CD4-positive, CD25-positive, alpha-beta regulatory T cell (primary cell): Measurements from ENCODE around the gene ETS2. TPM values are rescaled to one million over a fixed set of nuclear protein-coding genes. Genes with fewer than 3 reads are reported as not detected.

ENCODE experiments used
- ATAC-seq, 2 donors: fragments of 150-1000 bp; cut with Tn5 transposase; one replicate each; pipeline ENCODE4 v1.10.0; 2021; ENCODE audit warnings: low read depth in 2 of 2, moderate number of reproducible peaks in 2 of 2, moderate library complexity in 1 of 2
- DNase-seq, 3 donors: peaks; one replicate each; pipeline versions ENCODE4 v3.0.0 to v3.0.0-alpha.2; 2012 to 2022; ENCODE audit warnings: mixed read lengths in 1 of 3
- H3K27ac ChIP-seq: one replicate; pipeline ENCODE4 v1.7.0; 2013; ENCODE audit warnings: mild to moderate bottlenecking, low read length; ENCODE audit not compliant: insufficient read depth, poor library complexity, severe bottlenecking
- H3K27me3 ChIP-seq: one replicate; pipeline ENCODE4 v1.7.0; 2013; ENCODE audit warnings: low read length; ENCODE audit not compliant: control insufficient read depth, insufficient read depth
- H3K36me3 ChIP-seq: one replicate; pipeline ENCODE4 v1.7.0; 2013; ENCODE audit warnings: mild to moderate bottlenecking, low read length, moderate library complexity; ENCODE audit not compliant: control insufficient read depth, insufficient read depth
- H3K4me1 ChIP-seq: 2 replicates; pipeline ENCODE4 v1.7.0; 2013; ENCODE audit warnings: mild to moderate bottlenecking, low read length; ENCODE audit not compliant: insufficient read depth, control insufficient read depth, poor library complexity, severe bottlenecking
- H3K4me3 ChIP-seq: one replicate; pipeline ENCODE4 v1.7.0; 2013; ENCODE audit warnings: low read depth, mild to moderate bottlenecking, low read length, moderate library complexity
- H3K9me3 ChIP-seq, 2 experiments: 1 replicate in 1 of 2; 2 replicates in 1 of 2; pipeline ENCODE4 v1.7.0; 2013; ENCODE audit warnings: low read length in 2 of 2, mild to moderate bottlenecking in 1 of 2, moderate library complexity in 1 of 2; ENCODE audit not compliant: control insufficient read depth in 2 of 2
- H3K27ac Mint-ChIP-seq, 3 donors: one replicate each; pipeline ENCODE4 v1.8.0; 2020 to 2022; ENCODE audit warnings: mild to moderate bottlenecking in 3 of 3, mixed read lengths in 3 of 3, moderate library complexity in 2 of 3
- H3K27me3 Mint-ChIP-seq: one replicate; pipeline ENCODE4 v1.8.0; 2022; ENCODE audit warnings: mild to moderate bottlenecking, mixed read lengths
- H3K36me3 Mint-ChIP-seq: one replicate; pipeline ENCODE4 v1.8.0; 2020; ENCODE audit warnings: mixed read lengths
- H3K4me1 Mint-ChIP-seq, 4 donors: one replicate each; pipeline ENCODE4 v1.8.0; 2020 to 2022; ENCODE audit warnings: mixed read lengths in 4 of 4, mild to moderate bottlenecking in 1 of 4
- H3K4me3 Mint-ChIP-seq, 4 donors: one replicate each; pipeline ENCODE4 v1.8.0; 2020 to 2022; ENCODE audit warnings: mild to moderate bottlenecking in 4 of 4, mixed read lengths in 4 of 4, moderate library complexity in 3 of 4
- H3K9me3 Mint-ChIP-seq, 7 donors: one replicate each; pipeline ENCODE4 v1.8.0; 2020 to 2022; ENCODE audit warnings: mixed read lengths in 7 of 7, mild to moderate bottlenecking in 3 of 7, moderate library complexity in 2 of 7
- polyA plus RNA-seq, 4 donors: library from polyadenylated mRNA; unstranded; fragments of 300-500 nt; fragmentation: Illumina TruSeq; gene quantifications; one replicate each; pipeline ENCODE4 v1.2.3, GENCODE V29; 2021
- total RNA-seq: library from RNA; stranded (reverse); gene quantifications from one replicate; pipeline ENCODE4 v1.2.3, GENCODE V29; 2022

Gene ETS2
- total and polyA plus RNA-seq, 5 donors from 2014 or later = 2.6 to 12.3 (median 5.1) TPM

DNA sequence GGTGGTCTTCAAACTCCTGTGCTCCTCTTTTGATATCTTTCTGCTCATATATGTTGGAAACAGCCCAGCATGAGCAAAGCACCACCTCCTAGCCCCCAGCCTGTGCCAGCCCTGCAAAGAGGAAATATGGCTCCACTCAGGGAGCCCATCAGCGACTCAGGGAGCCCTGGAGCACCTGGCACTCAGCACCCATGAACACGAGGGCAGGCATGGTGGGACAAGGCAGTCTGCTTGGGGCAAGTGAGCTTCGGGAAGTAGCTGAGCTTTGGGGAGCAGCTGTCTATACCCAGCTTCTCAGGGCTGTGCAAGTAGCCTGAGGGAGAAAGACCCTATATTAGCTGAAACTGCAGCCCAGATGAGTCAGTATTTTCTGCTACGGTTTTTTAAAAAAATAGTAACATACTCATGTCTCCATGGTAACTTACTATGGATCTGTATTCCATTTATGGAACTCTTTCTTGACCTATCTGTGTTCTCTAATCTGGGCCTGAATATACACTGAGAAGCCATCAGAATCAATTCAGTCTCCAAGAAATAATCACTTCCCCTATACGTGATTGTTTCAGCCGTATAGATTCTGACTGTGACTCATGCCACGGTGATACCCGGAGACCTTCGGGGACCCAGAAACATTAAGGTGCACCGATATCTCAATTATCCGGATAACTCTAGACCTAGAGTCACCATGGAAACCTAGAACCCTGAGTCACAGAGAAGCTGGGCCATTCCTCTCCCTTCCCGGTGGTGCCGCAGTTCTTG lies 1.5 kb upstream of the ETS2 start:
- Histone ChIP-seq H3K4me1 (peaks cover 24% of the 10 kb centered on the region), H3K9me3 (no peaks in the 10 kb centered on the region), H3K27ac (no peak overlapping the region), H3K4me3 (peak overlapping the region; percentile 73), H3K36me3 (no peaks in the 10 kb centered on the region), H3K27me3 (peaks cover 2% of the 10 kb centered on the region)
- Mint-ChIP-seq H3K4me3 (peak overlapping the region; percentile 85 to 92 (median 88)), H3K27ac (peak overlapping the region in 2 of 3 donors; percentile 3 to 69), H3K36me3 (no peaks in the 10 kb centered on the region), H3K4me1 (peaks cover 5 to 29% (median 25%) of the 10 kb centered on the region in 4 donors), H3K27me3 (peaks cover 8% of the 10 kb centered on the region), H3K9me3 (peaks cover 0 to 5% (median 0%) of the 10 kb centered on the region in 7 donors)
- DNase-seq (no peak), ATAC-seq (no peak)

DNA sequence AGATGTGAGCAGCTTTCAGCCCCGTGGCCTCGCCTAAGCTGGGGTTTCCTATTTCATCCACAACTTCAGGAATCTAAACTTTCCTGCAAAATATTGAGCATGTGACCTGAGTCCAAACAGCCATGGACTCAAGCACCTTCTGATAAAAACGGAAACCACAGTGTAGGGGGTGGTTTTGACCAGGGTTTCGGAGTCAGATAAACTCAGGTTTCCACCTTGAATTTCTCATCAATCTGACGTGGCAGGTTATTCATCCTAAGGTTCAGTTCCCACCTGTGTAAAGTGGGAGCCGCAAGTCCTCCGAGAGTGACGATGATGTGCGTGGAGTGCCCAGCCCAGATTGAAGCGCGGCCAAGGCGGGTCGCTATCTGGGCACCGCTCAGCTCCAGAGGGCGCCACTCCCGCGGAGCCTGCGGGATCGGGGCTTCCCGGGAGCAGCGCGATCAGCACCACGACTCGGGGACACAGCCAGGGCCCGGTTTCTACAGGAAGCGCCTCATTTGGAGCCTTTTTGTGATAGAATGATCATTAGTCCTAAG lies 871 bp upstream of the ETS2 start:
- Mint-ChIP-seq H3K36me3 (peaks cover 2% of the 10 kb centered on the region), H3K27me3 (peaks cover 8% of the 10 kb centered on the region), H3K9me3 (peaks cover 0 to 5% (median 0%) of the 10 kb centered on the region in 7 donors), H3K27ac (peak overlapping the region in 2 of 3 donors; percentile 3 to 69), H3K4me3 (peak overlapping the region; percentile 85 to 92 (median 88)), H3K4me1 (peaks cover 5 to 30% (median 25%) of the 10 kb centered on the region in 4 donors)
- Histone ChIP-seq H3K4me1 (peaks cover 24% of the 10 kb centered on the region), H3K27me3 (peaks cover 2% of the 10 kb centered on the region), H3K36me3 (no peaks in the 10 kb centered on the region), H3K9me3 (no peaks in the 10 kb centered on the region), H3K27ac (peak overlapping the region; percentile 65), H3K4me3 (peak overlapping the region; percentile 73)
- ATAC-seq (no peak), DNase-seq (no peak)

DNA sequence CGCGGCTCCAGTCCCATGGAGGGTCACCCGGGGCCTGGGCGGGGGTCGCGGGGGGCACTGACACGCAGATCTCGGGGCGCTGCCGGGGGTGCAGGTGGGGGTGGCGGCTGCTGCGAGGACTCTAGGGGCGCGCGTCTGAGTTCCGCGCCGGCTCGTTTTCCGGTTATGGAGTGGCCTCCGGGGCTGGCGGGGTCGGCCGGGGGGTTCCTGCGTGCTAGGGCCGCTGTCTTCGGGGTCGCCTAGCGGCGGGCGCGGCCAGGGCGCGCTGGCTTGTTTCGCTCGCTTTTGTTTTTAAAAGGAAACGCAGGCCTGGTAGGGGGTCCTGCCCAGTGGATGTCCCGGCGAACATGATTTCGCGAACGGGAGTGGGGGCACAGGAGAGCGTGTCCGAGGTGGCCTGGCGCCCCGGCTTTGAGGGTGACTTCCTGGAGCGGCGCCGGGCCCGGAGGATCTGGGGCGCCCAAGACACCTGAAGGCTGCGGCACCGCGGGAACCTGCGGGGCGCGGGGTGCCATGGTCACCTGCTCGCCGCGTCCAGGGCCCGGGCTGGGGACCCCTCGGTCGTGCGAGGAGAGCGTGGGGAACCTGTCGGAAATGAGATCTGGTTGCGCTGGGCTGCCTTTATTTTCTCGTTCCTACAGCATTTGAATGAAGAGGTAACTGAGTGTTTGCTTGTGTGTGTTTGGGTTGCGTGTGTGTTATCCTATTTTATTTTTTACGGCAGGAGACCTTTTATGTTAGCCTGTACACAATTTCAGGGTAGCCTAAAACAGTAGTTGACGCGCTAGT lies 618 bp downstream of the ETS2 start:
- H3K4me1 Mint-ChIP-seq = peaks cover 5 to 30% (median 28%) of the 10 kb centered on the region in 4 donors
- peak overlapping the region; percentile 82 to 88 (median 88) for H3K27ac Mint-ChIP-seq
- Histone ChIP-seq H3K4me1 (peaks cover 24% of the 10 kb centered on the region), H3K9me3 (no peaks in the 10 kb centered on the region), H3K36me3 (no peaks in the 10 kb centered on the region), H3K27ac (peak overlapping the region; percentile 65), H3K27me3 (peaks cover 2% of the 10 kb centered on the region), H3K4me3 (peak overlapping the region; percentile 80)
- DNase-seq (peak; percentile 13 to 43 (median 29)), ATAC-seq (peak; percentile 21 to 36)
- H3K4me3 Mint-ChIP-seq = peak overlapping the region; percentile 87 to 94 (median 93)
- H3K27me3 Mint-ChIP-seq = peaks cover 8% of the 10 kb centered on the region
- H3K36me3 Mint-ChIP-seq = peaks cover 12% of the 10 kb centered on the region
- peaks cover 0 to 3% (median 0%) of the 10 kb centered on the region in 7 donors for H3K9me3 Mint-ChIP-seq

DNA sequence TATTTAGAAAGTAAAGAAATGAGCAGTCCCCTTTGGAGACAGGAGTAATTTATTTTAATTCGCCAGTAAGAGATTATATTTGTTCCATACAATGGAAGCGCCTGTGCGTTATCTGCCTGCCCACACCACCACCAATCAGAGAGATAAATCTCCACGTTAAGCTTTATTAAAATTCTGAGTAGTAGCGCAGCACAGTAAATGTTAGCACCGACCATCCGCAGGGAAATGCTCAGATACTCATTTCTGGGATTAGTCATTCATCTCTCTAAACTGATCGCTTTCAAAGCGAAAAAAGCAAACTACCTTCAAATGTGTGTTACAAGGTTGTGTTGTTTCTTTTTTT lies 1.2 kb downstream of the ETS2 start:
- H3K27me3 ChIP-seq = peaks cover 2% of the 10 kb centered on the region
- H3K9me3 Mint-ChIP-seq = peaks cover 0 to 3% (median 0%) of the 10 kb centered on the region in 7 donors
- no peaks in the 10 kb centered on the region for H3K9me3 ChIP-seq
- peaks cover 24% of the 10 kb centered on the region for H3K4me1 ChIP-seq
- peaks cover 8% of the 10 kb centered on the region for H3K27me3 Mint-ChIP-seq
- H3K4me3 ChIP-seq = peak overlapping the region; percentile 80
- H3K27ac ChIP-seq = peak overlapping the region; percentile 65
- DNase-seq (peak in 1 of 3 donors; percentile 9), ATAC-seq (no peak)
- peak overlapping the region; percentile 82 to 88 (median 88) for H3K27ac Mint-ChIP-seq
- peaks cover 5 to 30% (median 28%) of the 10 kb centered on the region in 4 donors for H3K4me1 Mint-ChIP-seq
- H3K36me3 Mint-ChIP-seq = peaks cover 12% of the 10 kb centered on the region
- H3K4me3 Mint-ChIP-seq = peak overlapping the region; percentile 87 to 94 (median 93)
- H3K36me3 ChIP-seq = no peaks in the 10 kb centered on the region

DNA sequence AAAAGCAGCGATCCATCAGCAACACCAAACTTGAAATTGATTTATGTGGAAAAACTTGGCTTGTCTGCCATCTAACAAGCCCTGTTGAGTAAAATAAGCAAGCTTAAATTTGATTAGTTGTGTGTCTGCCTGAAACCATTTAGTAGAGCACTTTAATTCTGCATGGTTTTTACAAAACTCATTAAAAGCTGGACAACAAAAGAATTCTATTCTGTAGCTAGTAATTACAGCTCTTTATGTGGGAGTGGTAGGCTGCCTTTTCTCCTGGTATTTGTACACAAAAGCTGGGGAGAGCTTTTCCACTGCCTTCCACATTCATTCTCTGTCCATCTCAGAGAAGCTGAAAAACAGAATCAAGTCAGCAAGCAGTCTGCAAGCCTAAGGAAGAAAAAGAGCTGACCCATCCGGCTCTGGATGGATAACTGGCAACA lies 1.7 kb downstream of the ETS2 start:
- Histone ChIP-seq H3K36me3 (no peaks in the 10 kb centered on the region), H3K9me3 (no peaks in the 10 kb centered on the region), H3K27me3 (peaks cover 2% of the 10 kb centered on the region), H3K4me3 (peak overlapping the region; percentile 22), H3K27ac (no peak overlapping the region), H3K4me1 (peaks cover 24% of the 10 kb centered on the region)
- Mint-ChIP-seq H3K36me3 (peaks cover 12% of the 10 kb centered on the region), H3K4me3 (peak overlapping the region; percentile 87 to 94 (median 93)), H3K9me3 (peaks cover 0 to 3% (median 0%) of the 10 kb centered on the region in 7 donors), H3K4me1 (peaks cover 5 to 30% (median 28%) of the 10 kb centered on the region in 4 donors), H3K27ac (peak overlapping the region; percentile 9 to 88 (median 56)), H3K27me3 (peaks cover 8% of the 10 kb centered on the region)
- ATAC-seq = no peak
- DNase-seq = no peak

DNA sequence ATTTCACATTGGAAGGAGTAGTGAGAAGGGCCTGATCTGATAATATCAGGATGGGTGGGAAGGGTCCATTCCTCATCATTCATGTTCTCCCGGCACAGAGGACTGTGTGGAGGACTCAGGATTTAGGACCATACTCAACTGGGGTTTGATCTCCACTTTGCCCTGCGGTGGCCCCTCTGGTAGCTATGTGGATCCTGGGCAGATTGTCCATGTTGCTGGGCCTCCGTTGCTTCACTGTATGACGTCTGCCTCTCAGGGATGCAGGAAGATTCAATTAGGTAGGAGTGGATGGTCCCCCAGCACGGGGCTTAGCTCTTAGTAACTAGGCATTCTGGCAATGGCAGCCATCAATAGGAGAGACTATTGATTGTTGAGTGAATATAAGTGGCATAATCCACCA lies 2.3 kb downstream of the ETS2 start:
- Mint-ChIP-seq H3K4me1 (peaks cover 5 to 30% (median 28%) of the 10 kb centered on the region in 4 donors), H3K9me3 (peaks cover 0 to 3% (median 0%) of the 10 kb centered on the region in 7 donors), H3K36me3 (peaks cover 14% of the 10 kb centered on the region), H3K27ac (peak overlapping the region; percentile 9 to 57 (median 56)), H3K27me3 (peaks cover 8% of the 10 kb centered on the region), H3K4me3 (peak overlapping the region in 3 of 4 donors; percentile 45 to 94 (median 92))
- no peaks in the 10 kb centered on the region for H3K36me3 ChIP-seq
- no peak for ATAC-seq
- no peaks in the 10 kb centered on the region for H3K9me3 ChIP-seq
- no peak overlapping the region for H3K27ac ChIP-seq
- peaks cover 2% of the 10 kb centered on the region for H3K27me3 ChIP-seq
- no peak for DNase-seq
- H3K4me3 ChIP-seq = no peak overlapping the region
- H3K4me1 ChIP-seq = peaks cover 24% of the 10 kb centered on the region

DNA sequence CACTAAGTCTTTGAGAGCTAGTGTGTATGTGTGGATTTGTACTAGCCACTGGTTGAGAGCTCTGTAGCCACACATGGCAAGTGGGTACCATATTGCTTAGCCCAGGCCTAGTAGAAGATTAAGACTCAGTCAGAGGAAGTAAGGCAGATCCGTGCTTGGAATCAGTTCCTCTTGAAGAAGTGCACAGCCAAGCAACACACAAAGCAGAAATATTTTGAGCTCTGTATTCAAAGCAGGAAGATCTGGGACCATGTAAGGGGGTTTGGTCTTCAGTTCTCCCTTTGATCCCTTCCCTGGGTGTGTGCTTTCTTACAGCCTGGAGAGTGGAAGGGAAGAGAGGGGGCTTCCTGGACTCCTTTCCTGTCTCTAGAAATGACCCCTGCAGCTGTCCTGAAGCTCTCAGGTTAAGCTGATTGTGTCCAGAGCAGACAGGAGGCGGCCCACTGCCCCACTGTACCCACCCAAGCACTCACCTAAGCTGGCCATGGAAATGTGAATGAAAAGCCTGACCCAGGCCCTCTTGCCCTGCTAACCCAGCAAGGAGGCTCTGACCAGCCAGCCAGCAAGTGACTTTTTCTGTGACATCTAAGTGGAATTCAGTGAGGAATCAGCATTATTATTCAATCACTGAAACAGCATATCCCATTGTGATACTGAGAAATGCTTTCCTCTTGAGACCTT lies 3.6 kb downstream of the ETS2 start:
- Histone ChIP-seq H3K36me3 (peaks cover 7% of the 10 kb centered on the region), H3K4me3 (no peak overlapping the region), H3K27ac (no peak overlapping the region), H3K4me1 (peaks cover 24% of the 10 kb centered on the region), H3K9me3 (no peaks in the 10 kb centered on the region), H3K27me3 (no peaks in the 10 kb centered on the region)
- Mint-ChIP-seq H3K9me3 (peaks cover 0 to 2% (median 0%) of the 10 kb centered on the region in 7 donors), H3K27me3 (peaks cover 8% of the 10 kb centered on the region), H3K4me3 (no peak overlapping the region), H3K4me1 (peaks cover 5 to 30% (median 27%) of the 10 kb centered on the region in 4 donors), H3K27ac (peak overlapping the region in 2 of 3 donors; percentile 20 to 83), H3K36me3 (peaks cover 24% of the 10 kb centered on the region)
- ATAC-seq (no peak), DNase-seq (no peak)
